NOMO-1 treated with DMSO at 0.1 percent for 48 hours (cell line): Measurements from ENCODE around the gene GNG14.
A peak's percentile ranks its signal among the peaks of the same experiment; 100 is the strongest.
"Not testable (repeated sequence)": the region's sequence is repeated elsewhere in the genome, so short reads cannot be mapped to it uniquely, and the experiment has no call there.

Source experiments
- DNase-seq: peaks from one replicate; lab custom pipeline; 2025; ENCODE audit not compliant: unreplicated experiment; lab: John Stamatoyannopoulos, UW

GNG14 gene

GRCh38 chr19:12695997-12696365 lies 8.2 kb downstream of the GNG14 start:
- DNase-seq, result no peak

- peak; percentile 93 for DNase-seq
These were observed 8.9 kb downstream of the GNG14 start, which contains the start of gene FBXW9 for GRCh38 chr19:12696366-12697335. Gene FBXW9, minus strand, starts transcription at chr19:12696631. Its CDS starts 50 bp downstream, at chr19:12696581.

- DNase-seq, result not testable (repeated sequence)
These were observed 9.6 kb downstream of the GNG14 start for GRCh38 chr19:12697425-12697824.

- DNase-seq, result no peak
These were observed 10.3 kb downstream of the GNG14 start for GRCh38 chr19:12698138-12698537.

GRCh38 chr19:12701596-12702282 lies 13.9 kb downstream of the GNG14 start:
- no peak for DNase-seq

GRCh38 chr19:12703046-12703445 lies 15.2 kb downstream of the GNG14 start:
- DNase-seq, result peak; percentile 15

- DNase-seq, result no peak
These were observed 17.4 kb downstream of the GNG14 start for GRCh38 chr19:12705169-12705568.

GRCh38 chr19:12705654-12706331 lies 18.0 kb downstream of the GNG14 start:
- DNase-seq, result no peak

- no peak for DNase-seq
These were observed 18.5 kb downstream of the GNG14 start for GRCh38 chr19:12706332-12706718.

GRCh38 chr19:12708641-12709040 lies 20.8 kb downstream of the GNG14 start:
- DNase-seq, result no peak

GRCh38 chr19:12711187-12711586 lies 23.4 kb downstream of the GNG14 start:
- no peak for DNase-seq

GRCh38 chr19:12712077-12712476 lies 24.3 kb downstream of the GNG14 start:
- DNase-seq, result not testable (repeated sequence)

- not testable (repeated sequence) for DNase-seq
These were observed 25.5 kb downstream of the GNG14 start for GRCh38 chr19:12713304-12713703.

- no peak for DNase-seq
These were observed 27.3 kb downstream of the GNG14 start for GRCh38 chr19:12715102-12715501.

GRCh38 chr19:12715929-12716328 lies 28.1 kb downstream of the GNG14 start:
- DNase-seq, result no peak

GRCh38 chr19:12720296-12720695 lies 32.5 kb downstream of the GNG14 start:
- DNase-seq, result no peak

GRCh38 chr19:12720851-12721655 lies 33.3 kb downstream of the GNG14 start:
- no peak for DNase-seq

- DNase-seq, result peak; percentile 41
These were observed 34.1 kb downstream of the GNG14 start for GRCh38 chr19:12721656-12722565.

- peak; percentile 97 for DNase-seq
These were observed 35.0 kb downstream of the GNG14 start for GRCh38 chr19:12722566-12723380.
